ENCODE data around the gene AVPR2. TPM values are rescaled to one million over a fixed set of nuclear protein-coding genes. Genes with fewer than 3 reads are reported as not detected.

AVPR2 gene
- total and polyA plus RNA-seq, 10 of the 15 experiments (the other 5 are each of a cell fraction or from before 2014, with no cell fraction given) = 0.12 to 0.37 TPM; not detected in 8

- no peaks in the 10 kb centered on the region for H3K27me3 ChIP-seq (replicated peaks in 1 of 2; ENCODE audit: control insufficient read depth in 2 of 2, insufficient read depth in 2 of 2, low read length in 1 of 2)
- H3K4me3 ChIP-seq = no peak overlapping the region; the same call in 1 of the 2 replicates
- intact Hi-C loops (cut with micrococcal nuclease; ENCODE audit: unreplicated experiment) (loop anchor here (5.0 kb wide), 2 partner anchors 207 to 443 kb away; partner anchors contain the start of genes ABCD1, BCAP31 and FLNA), in situ Hi-C loops (cut with MboI) (loop anchor here (10.0 kb wide), 1 partner anchor 55 kb away; no protein-coding TSS in a partner anchor)
- 0 out of 2 replicates have a peak overlapping the region, but pooled peaks have one; percentile 50 for H3K27ac ChIP-seq (ENCODE audit: control insufficient read depth, insufficient read depth)
- no peaks in the 10 kb centered on the region; the same call in 2 of the 3 replicates for H3K9me3 ChIP-seq (replicated peaks; ENCODE audit: control insufficient read depth, insufficient read depth, low read length)
- peaks cover 0 to 2% of the 10 kb centered on the region in 2 experiments; a peak in 3 of 4 replicates for H3K36me3 ChIP-seq (ENCODE audit: control insufficient read depth in 2 of 2, insufficient read depth in 2 of 2, low read length in 1 of 2)
- no peak overlapping the region for H3K9ac ChIP-seq (ENCODE audit: control insufficient read depth, insufficient read depth, low read length)
- POLR2A ChIA-PET = interaction anchor here (0.5 to 5.8 kb wide), 4 partner anchors 18 to 135 kb away, joined by 3 to 68 read pairs (median 5); partner anchors contain the start of genes HCFC1, IDH3G, SSR4 and TMEM187
- no peaks in the 10 kb centered on the region; the same call in 1 of the 2 replicates for H3K4me1 ChIP-seq (ENCODE audit: control insufficient read depth, insufficient read depth, low read length)
- ATAC-seq = no peak
- SMC1A ChIA-PET (ENCODE audit: uncharacterized antibody, unreplicated experiment) = interaction anchor here (1.7 kb wide), 1 partner anchor 39 kb away, joined by 4 read pairs; no protein-coding TSS in a partner anchor
- H4K20me1 ChIP-seq (ENCODE audit: control insufficient read depth, insufficient read depth) = no peaks in the 10 kb centered on the region
- no peak for FAIRE-seq
- BruUV-seq (replicated peaks) = no TSS peak
- CTCF ChIA-PET = interaction anchor here (1.8 to 8.7 kb wide), 2 partner anchors 18 to 166 kb away, joined by 5 to 172 read pairs; partner anchors contain the start of genes PLXNB3 and RENBP
- H3K79me2 ChIP-seq (ENCODE audit: control insufficient read depth, insufficient read depth, low read length) = peaks cover 30% of the 10 kb centered on the region
- no peak for DNase-seq (ENCODE audit: low read depth, low spot score)
- WGBS (ENCODE audit: insufficient coverage, insufficient replicate concordance, low lambda C conversion rate, missing lambda C conversion rate) = 93% methylated on average over 10 of the region's 10 CpGs
- H2AFZ ChIP-seq (ENCODE audit: control insufficient read depth, low read depth, low read length) = no peak overlapping the region
- RAD21 ChIA-PET (ENCODE audit: unreplicated experiment) = no interaction called here
- H3K4me2 ChIP-seq (ENCODE audit: control insufficient read depth, insufficient read depth) = 0 out of 2 replicates have a peak overlapping the region, but pooled peaks have one; percentile 68
- no peak for TF ChIP-seq MEF2A (IDR thresholded peaks at IDR 0.05; ENCODE audit: insufficient read depth, low read depth, low read length)
- no peak for TF ChIP-seq BMI1 (IDR thresholded peaks at IDR 0.05; ENCODE audit: borderline replicate concordance)
- TF ChIP-seq, protein P1, sequence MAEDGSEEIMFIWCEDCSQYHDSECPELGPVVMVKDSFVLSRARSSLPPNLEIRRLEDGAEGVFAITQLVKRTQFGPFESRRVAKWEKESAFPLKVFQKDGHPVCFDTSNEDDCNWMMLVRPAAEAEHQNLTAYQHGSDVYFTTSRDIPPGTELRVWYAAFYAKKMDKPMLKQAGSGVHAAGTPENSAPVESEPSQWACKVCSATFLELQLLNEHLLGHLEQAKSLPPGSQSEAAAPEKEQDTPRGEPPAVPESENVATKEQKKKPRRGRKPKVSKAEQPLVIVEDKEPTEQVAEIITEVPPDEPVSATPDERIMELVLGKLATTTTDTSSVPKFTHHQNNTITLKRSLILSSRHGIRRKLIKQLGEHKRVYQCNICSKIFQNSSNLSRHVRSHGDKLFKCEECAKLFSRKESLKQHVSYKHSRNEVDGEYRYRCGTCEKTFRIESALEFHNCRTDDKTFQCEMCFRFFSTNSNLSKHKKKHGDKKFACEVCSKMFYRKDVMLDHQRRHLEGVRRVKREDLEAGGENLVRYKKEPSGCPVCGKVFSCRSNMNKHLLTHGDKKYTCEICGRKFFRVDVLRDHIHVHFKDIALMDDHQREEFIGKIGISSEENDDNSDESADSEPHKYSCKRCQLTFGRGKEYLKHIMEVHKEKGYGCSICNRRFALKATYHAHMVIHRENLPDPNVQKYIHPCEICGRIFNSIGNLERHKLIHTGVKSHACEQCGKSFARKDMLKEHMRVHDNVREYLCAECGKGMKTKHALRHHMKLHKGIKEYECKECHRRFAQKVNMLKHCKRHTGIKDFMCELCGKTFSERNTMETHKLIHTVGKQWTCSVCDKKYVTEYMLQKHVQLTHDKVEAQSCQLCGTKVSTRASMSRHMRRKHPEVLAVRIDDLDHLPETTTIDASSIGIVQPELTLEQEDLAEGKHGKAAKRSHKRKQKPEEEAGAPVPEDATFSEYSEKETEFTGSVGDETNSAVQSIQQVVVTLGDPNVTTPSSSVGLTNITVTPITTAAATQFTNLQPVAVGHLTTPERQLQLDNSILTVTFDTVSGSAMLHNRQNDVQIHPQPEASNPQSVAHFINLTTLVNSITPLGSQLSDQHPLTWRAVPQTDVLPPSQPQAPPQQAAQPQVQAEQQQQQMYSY (CRISPR knock-in tag; IDR thresholded peaks at IDR 0.05) = no peak
- TF ChIP-seq, protein P2, sequence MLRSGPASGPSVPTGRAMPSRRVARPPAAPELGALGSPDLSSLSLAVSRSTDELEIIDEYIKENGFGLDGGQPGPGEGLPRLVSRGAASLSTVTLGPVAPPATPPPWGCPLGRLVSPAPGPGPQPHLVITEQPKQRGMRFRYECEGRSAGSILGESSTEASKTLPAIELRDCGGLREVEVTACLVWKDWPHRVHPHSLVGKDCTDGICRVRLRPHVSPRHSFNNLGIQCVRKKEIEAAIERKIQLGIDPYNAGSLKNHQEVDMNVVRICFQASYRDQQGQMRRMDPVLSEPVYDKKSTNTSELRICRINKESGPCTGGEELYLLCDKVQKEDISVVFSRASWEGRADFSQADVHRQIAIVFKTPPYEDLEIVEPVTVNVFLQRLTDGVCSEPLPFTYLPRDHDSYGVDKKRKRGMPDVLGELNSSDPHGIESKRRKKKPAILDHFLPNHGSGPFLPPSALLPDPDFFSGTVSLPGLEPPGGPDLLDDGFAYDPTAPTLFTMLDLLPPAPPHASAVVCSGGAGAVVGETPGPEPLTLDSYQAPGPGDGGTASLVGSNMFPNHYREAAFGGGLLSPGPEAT (IDR thresholded peaks at IDR 0.05; ENCODE audit: low read depth) = no peak
- no peak for TF ChIP-seq ASH2L (IDR thresholded peaks at IDR 0.05; ENCODE audit: borderline replicate concordance, low read depth)
- no peak for TF ChIP-seq NBN (IDR thresholded peaks at IDR 0.05)
- TF ChIP-seq ETV6 (conservative IDR thresholded peaks at IDR 0.05 in 1 of 2, IDR thresholded peaks at IDR 0.05 in 1 of 2; ENCODE audit: borderline replicate concordance in 1 of 2, low read depth in 1 of 2) = no peak
- no peak for TF ChIP-seq MLLT1 (IDR thresholded peaks at IDR 0.05)
- TF ChIP-seq KAT2A (conservative IDR thresholded peaks at IDR 0.05; ENCODE audit: control insufficient read depth, low read depth, low read length) = no peak
- no peak for TF ChIP-seq MYB (IDR thresholded peaks at IDR 0.05; ENCODE audit: borderline replicate concordance, low read depth, low read length)
- no peak for TF ChIP-seq TARDBP (IDR thresholded peaks at IDR 0.05; ENCODE audit: borderline replicate concordance)
- no peak for TF ChIP-seq ATF7 (IDR thresholded peaks at IDR 0.05; ENCODE audit: low read depth)
- TF ChIP-seq SMC3 (IDR thresholded peaks at IDR 0.05; ENCODE audit: borderline replicate concordance, low read length) = no peak
- TF ChIP-seq ZNF274 (IDR thresholded peaks at IDR 0.05; ENCODE audit: insufficient read depth, insufficient read length) = no peak
- no peak for TF ChIP-seq RAD51 (IDR thresholded peaks at IDR 0.05)
- TF ChIP-seq HCFC1 (IDR thresholded peaks at IDR 0.05; ENCODE audit: low read length) = no peak
Measured at GRCh38 chrX:153929576-153929975, 25.1 kb downstream of the AVPR2 start.
